Mammary epithelial cell (primary cell): ENCODE data around the gene HS2ST1.

ENCODE experiments used
- CTCF ChIP-seq, 2 donors: IDR thresholded peaks in 1 of 2; conservative IDR thresholded peaks in 1 of 2; 2 replicates each; pipeline ENCODE4 v1.5.1; 2011 to 2012; ENCODE audit warnings: inconsistent platforms in 2 of 2, low read length in 2 of 2, mild to moderate bottlenecking in 2 of 2, control low read depth in 1 of 2, low read depth in 1 of 2; ENCODE audit not compliant: insufficient read depth in 1 of 2; ENCODE audit errors: extremely low read depth in 1 of 2
- EZH2 ChIP-seq: IDR thresholded peaks from 2 replicates; pipeline ENCODE4 v1.6.1; 2012; ENCODE audit warnings: low read length, inconsistent platforms, borderline replicate concordance

GRCh38 chr1:87064986-87065385 is 150.6 kb downstream of the HS2ST1 start:
- TF ChIP-seq CTCF (conservative IDR thresholded peaks at IDR 0.05 in 1 of 2, IDR thresholded peaks at IDR 0.05 in 1 of 2; ENCODE audit: extremely low read depth in 1 of 2, insufficient read depth in 1 of 2, low read depth in 1 of 2, low read length in 2 of 2) (no peak), EZH2 (no peak)
